ENCODE data around the gene AMBRA1.

DNA sequence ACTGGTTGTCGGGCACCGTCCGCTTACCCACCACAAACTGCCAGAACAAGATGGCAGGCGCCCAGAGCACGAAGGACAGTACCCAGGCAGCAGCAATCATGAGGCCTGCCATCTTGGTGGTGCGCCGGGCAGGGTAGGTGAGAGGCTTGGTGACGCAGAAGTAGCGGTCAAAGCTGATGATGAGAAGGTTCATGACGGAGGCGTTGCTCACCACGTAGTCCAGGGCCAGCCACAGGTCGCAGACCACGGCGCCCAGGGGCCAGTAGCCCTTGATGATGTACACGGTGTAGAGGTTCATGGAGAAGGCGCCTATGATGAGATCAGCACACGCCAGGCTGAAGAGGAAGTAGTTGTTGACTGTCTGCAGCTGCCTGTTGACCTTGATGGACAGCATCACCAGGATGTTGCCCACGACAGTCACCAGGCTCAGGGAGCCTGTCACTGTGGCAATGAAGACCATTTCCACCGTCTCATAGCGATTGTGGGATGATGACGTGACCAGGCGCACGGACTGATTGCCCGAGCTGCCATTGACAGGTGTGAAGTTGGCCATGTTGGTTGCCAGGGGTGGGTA is 207.7 kb downstream of the AMBRA1 start:
- TF ChIP-seq, protein P1, sequence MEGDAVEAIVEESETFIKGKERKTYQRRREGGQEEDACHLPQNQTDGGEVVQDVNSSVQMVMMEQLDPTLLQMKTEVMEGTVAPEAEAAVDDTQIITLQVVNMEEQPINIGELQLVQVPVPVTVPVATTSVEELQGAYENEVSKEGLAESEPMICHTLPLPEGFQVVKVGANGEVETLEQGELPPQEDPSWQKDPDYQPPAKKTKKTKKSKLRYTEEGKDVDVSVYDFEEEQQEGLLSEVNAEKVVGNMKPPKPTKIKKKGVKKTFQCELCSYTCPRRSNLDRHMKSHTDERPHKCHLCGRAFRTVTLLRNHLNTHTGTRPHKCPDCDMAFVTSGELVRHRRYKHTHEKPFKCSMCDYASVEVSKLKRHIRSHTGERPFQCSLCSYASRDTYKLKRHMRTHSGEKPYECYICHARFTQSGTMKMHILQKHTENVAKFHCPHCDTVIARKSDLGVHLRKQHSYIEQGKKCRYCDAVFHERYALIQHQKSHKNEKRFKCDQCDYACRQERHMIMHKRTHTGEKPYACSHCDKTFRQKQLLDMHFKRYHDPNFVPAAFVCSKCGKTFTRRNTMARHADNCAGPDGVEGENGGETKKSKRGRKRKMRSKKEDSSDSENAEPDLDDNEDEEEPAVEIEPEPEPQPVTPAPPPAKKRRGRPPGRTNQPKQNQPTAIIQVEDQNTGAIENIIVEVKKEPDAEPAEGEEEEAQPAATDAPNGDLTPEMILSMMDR (IDR thresholded peaks at IDR 0.05): no peak
- TF ChIP-seq POLR2A (IDR thresholded peaks at IDR 0.05): no peak
